Stimulated activated CD8-positive, alpha-beta memory T cell treated with anti-CD3 and anti-CD28 coated beads, Interleukin-4, amount 100 ng/mL, for 24 hours (primary cell): ENCODE results near the gene GFER.
A peak's percentile ranks its signal among the peaks of the same experiment; 100 is the strongest.

Experiments
- DNase-seq: peaks from one replicate; pipeline ENCODE4 v3.0.0-alpha.2; 2020; ENCODE audit warnings: low read depth

Gene GFER

GRCh38 chr16:1990351-1991134 is 6.5 kb downstream of the GFER start:
- DNase-seq = no peak

GRCh38 chr16:1991135-1991551 is 7.2 kb downstream of the GFER start:
- no peak for DNase-seq

GRCh38 chr16:1991588-1991947 is 7.6 kb downstream of the GFER start:
- DNase-seq = no peak

GRCh38 chr16:1991948-1992703 is 8.1 kb downstream of the GFER start:
- DNase-seq = peak; percentile 94

GRCh38 chr16:1992704-1993317 is 8.8 kb downstream of the GFER start:
- DNase-seq = no peak

- DNase-seq = no peak
Observed at GRCh38 chr16:1993731-1994131, 9.7 kb downstream of the GFER start.

- DNase-seq = no peak
Observed at GRCh38 chr16:1997494-1998359, 13.7 kb downstream of the GFER start.

- no peak for DNase-seq
Observed at GRCh38 chr16:1998360-1998835, 14.4 kb downstream of the GFER start.

- DNase-seq = no peak
Observed at GRCh38 chr16:1998852-1999801, 15.1 kb downstream of the GFER start.

GRCh38 chr16:1999866-2000514 is 16.0 kb downstream of the GFER start:
- DNase-seq = no peak

- no peak for DNase-seq
Observed at GRCh38 chr16:2001035-2001434, 17.0 kb downstream of the GFER start.

GRCh38 chr16:2001456-2002355 is 17.7 kb downstream of the GFER start:
- DNase-seq = no peak

- no peak for DNase-seq
Observed at GRCh38 chr16:2002406-2003230, 18.6 kb downstream of the GFER start.

GRCh38 chr16:2003231-2003826 is 19.3 kb downstream of the GFER start:
- DNase-seq = no peak

GRCh38 chr16:2003827-2004641 is 20.0 kb downstream of the GFER start:
- DNase-seq = peak; percentile 84

- no peak for DNase-seq
Observed at GRCh38 chr16:2004795-2005517, 21.0 kb downstream of the GFER start.
